Thyroid gland (tissue), 4 donors: Measurements from ENCODE around the gene FGD5.

Experiments used
- POLR2A ChIP-seq, 2 donors: fragments of 450-650 bp; IDR thresholded peaks; one replicate each; pipeline ENCODE4 v1.6.1; 2017; ENCODE audit warnings: antibody characterized with exemption in 2 of 2, mild to moderate bottlenecking in 2 of 2, moderate library complexity in 1 of 2
- TF ChIP-seq, protein P1 (sequence below), 6 experiments: fragments of 200-600 bp in 3 of 6; fragments of 450-650 bp in 3 of 6; sonication (generic) in 3 of 6; IDR thresholded peaks; one replicate each; pipeline ENCODE4 v1.5.1; 2016 to 2019; ENCODE audit warnings: antibody characterized with exemption in 6 of 6, mild to moderate bottlenecking in 2 of 6, inconsistent platforms in 1 of 6, moderate library complexity in 1 of 6

DNA sequence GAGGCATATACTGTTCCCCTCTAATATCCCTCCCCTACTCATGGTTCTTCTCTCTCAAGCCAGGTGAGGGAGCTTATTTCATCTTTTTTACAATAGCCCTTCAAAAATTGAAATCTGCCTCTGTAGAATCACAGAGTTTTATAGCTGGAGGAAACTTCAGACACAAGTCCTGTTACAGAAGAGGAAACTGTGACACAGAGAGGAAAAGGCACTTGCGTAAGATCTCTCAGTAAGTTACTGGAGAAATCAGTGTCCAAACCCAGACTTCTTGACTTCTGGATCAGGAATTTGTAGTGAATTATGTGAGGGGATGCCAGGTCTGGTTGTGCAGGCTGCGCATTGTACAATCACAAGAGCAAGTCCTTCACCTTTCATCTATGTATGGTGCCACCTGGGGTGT, 4.6 kb downstream of the FGD5 start:
- TF ChIP-seq POLR2A (IDR thresholded peaks at IDR 0.05), result no peak
- TF ChIP-seq, protein P1, sequence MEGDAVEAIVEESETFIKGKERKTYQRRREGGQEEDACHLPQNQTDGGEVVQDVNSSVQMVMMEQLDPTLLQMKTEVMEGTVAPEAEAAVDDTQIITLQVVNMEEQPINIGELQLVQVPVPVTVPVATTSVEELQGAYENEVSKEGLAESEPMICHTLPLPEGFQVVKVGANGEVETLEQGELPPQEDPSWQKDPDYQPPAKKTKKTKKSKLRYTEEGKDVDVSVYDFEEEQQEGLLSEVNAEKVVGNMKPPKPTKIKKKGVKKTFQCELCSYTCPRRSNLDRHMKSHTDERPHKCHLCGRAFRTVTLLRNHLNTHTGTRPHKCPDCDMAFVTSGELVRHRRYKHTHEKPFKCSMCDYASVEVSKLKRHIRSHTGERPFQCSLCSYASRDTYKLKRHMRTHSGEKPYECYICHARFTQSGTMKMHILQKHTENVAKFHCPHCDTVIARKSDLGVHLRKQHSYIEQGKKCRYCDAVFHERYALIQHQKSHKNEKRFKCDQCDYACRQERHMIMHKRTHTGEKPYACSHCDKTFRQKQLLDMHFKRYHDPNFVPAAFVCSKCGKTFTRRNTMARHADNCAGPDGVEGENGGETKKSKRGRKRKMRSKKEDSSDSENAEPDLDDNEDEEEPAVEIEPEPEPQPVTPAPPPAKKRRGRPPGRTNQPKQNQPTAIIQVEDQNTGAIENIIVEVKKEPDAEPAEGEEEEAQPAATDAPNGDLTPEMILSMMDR (IDR thresholded peaks at IDR 0.05), result no peak
